Thoracic aorta (tissue), 2 donors: Measurements from ENCODE around the gene OR13C3. TPM values are rescaled to one million over a fixed set of nuclear protein-coding genes. Genes with fewer than 3 reads are reported as not detected.

Experiments
- ATAC-seq: fragments of 150-250 bp; one replicate; pipeline ENCODE4 v1.8.0; 2017; ENCODE audit warnings: low read depth; ENCODE audit not compliant: insufficient number of reproducible peaks, low FRiP score
- DNase-seq: peaks from one replicate; pipeline ENCODE4 v3.0.0-alpha.2; 2020; ENCODE audit warnings: low spot score
- H3K27ac ChIP-seq, 2 donors: fragments of 200-600 bp; sonication (generic); 1 replicate in 1 of 2; 2 replicates in 1 of 2; pipeline ENCODE4 v1.5.1; 2016; ENCODE audit warnings: mild to moderate bottlenecking in 2 of 2, moderate library complexity in 2 of 2
- H3K27me3 ChIP-seq: fragments of 200-600 bp; sonication (generic); replicated peaks from 2 replicates; pipeline ENCODE4 v1.6.0; 2016; ENCODE audit warnings: mild to moderate bottlenecking; ENCODE audit not compliant: insufficient read depth
- H3K36me3 ChIP-seq: fragments of 200-600 bp; sonication (generic); one replicate; pipeline ENCODE4 v1.5.1; 2016
- H3K4me1 ChIP-seq, 2 donors: fragments of 200-600 bp; sonication (generic); 1 replicate in 1 of 2; 2 replicates in 1 of 2; pipeline versions ENCODE4 v1.5.1 to v1.6.0; 2016; ENCODE audit warnings: low read depth in 2 of 2, mild to moderate bottlenecking in 1 of 2; ENCODE audit not compliant: control insufficient read depth in 1 of 2
- H3K4me3 ChIP-seq: fragments of 200-600 bp; sonication (generic); 2 replicates; pipeline ENCODE4 v1.5.1; 2016; ENCODE audit warnings: mild to moderate bottlenecking
- H3K9me3 ChIP-seq: fragments of 200-600 bp; sonication (generic); 2 replicates; pipeline ENCODE4 v1.5.1; 2016
- CTCF ChIP-seq: fragments of 200-600 bp; sonication (generic); IDR thresholded peaks from one replicate; pipeline ENCODE4 v1.5.1; 2019; ENCODE audit warnings: antibody characterized with exemption
- total RNA-seq, 2 donors: library from RNA; depleted of rRNA; stranded (reverse); fragments of >200 nt; gene quantifications; one replicate each; pipeline versions ENCODE4 v1.1.0 to v1.2.3, GENCODE V29; 2016

The OR13C3 gene
- not detected for total RNA-seq

GRCh38 chr9:104536756-104537155 is at the start of gene OR13C3:
Gene OR13C3 (minus strand): TSS chr9:104536856. CDS start chr9:104536723, 133 bp downstream.
- Histone ChIP-seq H3K27me3 (no peaks in the 10 kb centered on the region), H3K4me3 (no peak within 1 kb of the TSS), H3K27ac (no peak within 1 kb of the TSS), H3K9me3 (no peaks in the 10 kb centered on the region), H3K36me3 (no peaks in the 10 kb centered on the region), H3K4me1 (no peaks in the 10 kb centered on the region)
- DNase-seq (no peak), ATAC-seq (no peak)
- no peak for TF ChIP-seq CTCF

GRCh38 chr9:104580562-104580961 is 43.9 kb upstream of the OR13C3 start:
- no peaks in the 10 kb centered on the region for H3K9me3 ChIP-seq
- H3K27ac ChIP-seq: no peak overlapping the region
- H3K4me3 ChIP-seq: no peak overlapping the region
- no peaks in the 10 kb centered on the region for H3K4me1 ChIP-seq
- ATAC-seq (no peak), DNase-seq (no peak)
- no peaks in the 10 kb centered on the region for H3K36me3 ChIP-seq
- TF ChIP-seq CTCF: no peak
- H3K27me3 ChIP-seq: no peaks in the 10 kb centered on the region

GRCh38 chr9:104577263-104577662 is 40.6 kb upstream of the OR13C3 start:
- no peak for ATAC-seq
- no peak for TF ChIP-seq CTCF
- Histone ChIP-seq H3K36me3 (no peaks in the 10 kb centered on the region), H3K4me1 (no peaks in the 10 kb centered on the region), H3K27ac (no peak overlapping the region), H3K4me3 (no peak overlapping the region), H3K27me3 (no peaks in the 10 kb centered on the region), H3K9me3 (peaks cover 4% of the 10 kb centered on the region)
- DNase-seq: no peak

- Histone ChIP-seq H3K4me3 (no peak overlapping the region), H3K27ac (no peak overlapping the region), H3K27me3 (no peaks in the 10 kb centered on the region), H3K4me1 (no peaks in the 10 kb centered on the region), H3K9me3 (peaks cover 4% of the 10 kb centered on the region), H3K36me3 (no peaks in the 10 kb centered on the region)
- no peak for TF ChIP-seq CTCF
- DNase-seq (no peak), ATAC-seq (no peak)
Observed at GRCh38 chr9:104575456-104575855, 38.8 kb upstream of the OR13C3 start.

GRCh38 chr9:104572612-104573011 is 36.0 kb upstream of the OR13C3 start:
- no peak for TF ChIP-seq CTCF
- Histone ChIP-seq H3K27ac (no peak overlapping the region), H3K4me3 (no peak overlapping the region), H3K9me3 (peaks cover 4% of the 10 kb centered on the region), H3K4me1 (no peaks in the 10 kb centered on the region), H3K36me3 (no peaks in the 10 kb centered on the region), H3K27me3 (no peaks in the 10 kb centered on the region)
- DNase-seq: no peak
- no peak for ATAC-seq
